Caco-2 (cell line): ENCODE data around the gene CSTPP1. TPM values are rescaled to one million over a fixed set of nuclear protein-coding genes. Genes with fewer than 3 reads are reported as not detected.
"Not testable (repeated sequence)": the region's sequence is repeated elsewhere in the genome, so short reads cannot be mapped to it uniquely, and the experiment has no call there.

ENCODE experiments used
- BruUV-seq: library from RNA; stranded (reverse); fragments of 400-500 nt; replicated peaks from 2 replicates; lab custom pipeline; 2021; lab: Mats Ljungman, UMichigan
- CTCF ChIA-PET: fragments of 300-600 bp; sonication (Branson Sonifier 250); formaldehyde crosslinking; loops from one replicate; lab custom pipeline; 2022; ENCODE audit warnings: antibody characterized with exemption; lab: Charles Lee
- POLR2A ChIA-PET: fragments of 300-600 bp; sonication (Branson Sonifier 250); formaldehyde crosslinking; loops from one replicate; lab custom pipeline; 2022; ENCODE audit warnings: antibody characterized with exemption; lab: Charles Lee
- DNase-seq, 2 experiments: peaks; one replicate each; pipeline versions ENCODE4 v3.0.0 to v3.0.0-alpha.2; 2020 to 2022
- H3K27me3 ChIP-seq: replicated peaks from 2 replicates; pipeline ENCODE4 v1.6.0; 2011; ENCODE audit warnings: low read length; ENCODE audit not compliant: control insufficient read depth, insufficient read depth
- H3K36me3 ChIP-seq: 2 replicates; pipeline ENCODE4 v1.5.1; 2011; ENCODE audit warnings: low read length; ENCODE audit not compliant: control insufficient read depth, insufficient read depth
- H3K4me1 ChIP-seq: fragments of 250-450 bp; sonication (Bioruptor Pico); 2 replicates; pipeline ENCODE4 v1.5.1; 2020; ENCODE audit warnings: mild to moderate bottlenecking
- H3K4me3 ChIP-seq: 2 replicates; pipeline ENCODE4 v1.5.1; 2011; ENCODE audit warnings: low read depth, mild to moderate bottlenecking, control low read depth, low read length
- H3K9me3 ChIP-seq: fragments of 250-450 bp; sonication (Bioruptor Pico); 2 replicates; pipeline ENCODE4 v1.5.1; 2020; ENCODE audit warnings: mild to moderate bottlenecking, moderate library complexity
- H3K27ac Mint-ChIP-seq: one replicate; pipeline ENCODE4 v1.8.0; 2022; ENCODE audit warnings: mixed read lengths; ENCODE audit not compliant: unreplicated experiment
- H3K27me3 Mint-ChIP-seq: one replicate; pipeline ENCODE4 v1.8.0; 2022; ENCODE audit warnings: mixed read lengths; ENCODE audit not compliant: insufficient read depth, unreplicated experiment
- H3K36me3 Mint-ChIP-seq: one replicate; pipeline ENCODE4 v1.8.0; 2022; ENCODE audit warnings: mild to moderate bottlenecking, mixed read lengths; ENCODE audit not compliant: insufficient read depth, unreplicated experiment
- H3K4me1 Mint-ChIP-seq: one replicate; pipeline ENCODE4 v1.8.0; 2022; ENCODE audit warnings: low read depth, mixed read lengths; ENCODE audit not compliant: unreplicated experiment
- H3K4me3 Mint-ChIP-seq: one replicate; pipeline ENCODE4 v1.8.0; 2022; ENCODE audit warnings: mild to moderate bottlenecking, moderate library complexity, mixed read lengths; ENCODE audit not compliant: unreplicated experiment
- H3K9me3 Mint-ChIP-seq: one replicate; pipeline ENCODE4 v1.8.0; 2022; ENCODE audit warnings: mixed read lengths; ENCODE audit not compliant: unreplicated experiment
- CTCF ChIP-seq, 2 experiments: fragments of 200-600 bp in 1 of 2; IDR thresholded peaks; 1 replicate in 1 of 2; 2 replicates in 1 of 2; pipeline versions ENCODE4 v1.5.1 to v1.8.0; 2011 to 2022; ENCODE audit warnings: antibody characterized with exemption in 1 of 2, control low read depth in 1 of 2, inconsistent platforms in 1 of 2, low read depth in 1 of 2, low read length in 1 of 2, mild to moderate bottlenecking in 1 of 2, moderate library complexity in 1 of 2; ENCODE audit not compliant: insufficient read depth in 1 of 2, severe bottlenecking in 1 of 2, unreplicated experiment in 1 of 2
- intact Hi-C: fragments of 100-400 bp; cut with micrococcal nuclease; formaldehyde crosslinking; loops from one replicate; pipeline ENCODE4 v1.10.0; 2022; ENCODE audit not compliant: unreplicated experiment
- total RNA-seq: library from RNA; stranded (reverse); gene quantifications from 2 replicates; pipeline ENCODE4 v1.2.3, GENCODE V29; 2022

CSTPP1 gene
- total RNA-seq, 1 experiment from 2014 or later = 22.9 TPM

DNA sequence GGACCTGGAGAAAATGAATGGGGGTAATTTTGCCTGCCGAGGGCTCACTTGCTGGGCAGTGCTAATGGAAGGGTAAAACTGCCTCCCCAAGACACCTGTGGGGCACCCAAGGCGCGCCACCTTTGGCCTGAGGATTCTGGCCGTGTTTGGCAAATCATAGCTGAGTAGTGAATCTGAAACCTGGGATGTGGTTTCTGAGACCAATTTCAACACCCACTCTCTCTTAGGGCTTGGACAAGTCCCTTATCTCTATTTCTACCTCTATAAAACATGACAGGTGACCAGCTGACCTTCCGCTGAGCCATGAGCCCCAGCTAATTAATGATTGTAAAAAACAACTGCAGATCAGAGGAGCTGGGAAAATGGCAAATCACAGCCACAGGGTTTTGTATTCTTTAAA, 251.2 kb downstream of the CSTPP1 start:
- ChIA-PET CTCF (interaction anchor here (0.6 to 4.5 kb wide), 10 partner anchors 9 to 185 kb away, joined by 3 to 31 read pairs (median 6); partner anchors contain the start of genes ACP2, DDB2 and NR1H3), POLR2A (interaction anchor here (0.6 to 2.4 kb wide), 10 partner anchors 17 to 528 kb away, joined by 3 to 52 read pairs (median 4); partner anchors contain the start of genes ACP2, AGBL2, DDB2 and NR1H3)
- H3K4me3 Mint-ChIP-seq = peak overlapping the region; percentile 92
- H3K9me3 Mint-ChIP-seq = no peaks in the 10 kb centered on the region
- H3K36me3 ChIP-seq = no peaks in the 10 kb centered on the region; the same call in none of the 2 replicates
- peak overlapping the region; percentile 74 for H3K4me3 ChIP-seq
- peak; percentile 52 to 58 for DNase-seq
- no peaks in the 10 kb centered on the region for H3K27me3 ChIP-seq
- H3K4me1 ChIP-seq = peaks cover 50% of the 10 kb centered on the region
- no peaks in the 10 kb centered on the region for H3K9me3 ChIP-seq
- intact Hi-C loops = loop anchor here (1.0 kb wide), 1 partner anchor 70 kb away; the partner anchor contains the start of gene NR1H3
- no peaks in the 10 kb centered on the region for H3K27me3 Mint-ChIP-seq
- H3K27ac Mint-ChIP-seq = peak overlapping the region; percentile 91
- no peak for TF ChIP-seq CTCF (IDR thresholded peaks at IDR 0.05; ENCODE audit: insufficient read depth in 1 of 2, low read depth in 1 of 2, low read length in 1 of 2, severe bottlenecking in 1 of 2, unreplicated experiment in 1 of 2)
- no TSS peak for BruUV-seq
- peaks cover 22% of the 10 kb centered on the region for H3K4me1 Mint-ChIP-seq
- peaks cover 21% of the 10 kb centered on the region for H3K36me3 Mint-ChIP-seq

DNA sequence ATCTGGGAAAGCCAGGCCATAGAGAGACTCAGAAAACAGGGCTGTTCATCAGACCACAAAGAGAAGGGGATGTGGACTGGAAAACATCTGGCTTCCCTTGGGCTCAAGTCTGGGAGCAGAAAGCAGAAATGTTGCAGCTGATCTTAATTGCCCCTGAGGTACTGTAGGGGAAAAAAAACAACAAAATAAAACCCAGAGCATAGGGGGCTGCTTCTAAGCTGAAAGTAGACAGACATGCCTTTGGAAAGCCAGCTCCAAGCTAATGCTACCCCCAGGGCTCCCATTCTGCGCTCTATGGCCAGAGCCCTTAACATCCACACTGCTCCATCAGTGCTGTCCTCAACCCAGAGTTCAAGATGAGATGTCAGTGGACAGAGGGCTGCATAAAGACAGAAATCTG, 251.7 kb downstream of the CSTPP1 start:
- Histone ChIP-seq H3K27me3 (no peaks in the 10 kb centered on the region), H3K9me3 (no peaks in the 10 kb centered on the region), H3K36me3 (no peaks in the 10 kb centered on the region; the same call in none of the 2 replicates), H3K4me1 (peaks cover 55% of the 10 kb centered on the region), H3K4me3 (peak overlapping the region; percentile 5)
- intact Hi-C loops = no loop called here
- ChIA-PET POLR2A (interaction anchor here (0.6 to 2.4 kb wide), 9 partner anchors 16 to 82 kb away, joined by 3 to 52 read pairs (median 5); partner anchors contain the start of genes ACP2, DDB2 and NR1H3), CTCF (interaction anchor here (1.0 to 4.5 kb wide), 7 partner anchors 10 to 71 kb away, joined by 3 to 31 read pairs (median 9); partner anchors contain the start of genes ACP2, DDB2 and NR1H3)
- H3K9me3 Mint-ChIP-seq = no peaks in the 10 kb centered on the region
- peak overlapping the region; percentile 92 for H3K4me3 Mint-ChIP-seq
- TF ChIP-seq CTCF (IDR thresholded peaks at IDR 0.05; ENCODE audit: insufficient read depth in 1 of 2, low read depth in 1 of 2, low read length in 1 of 2, severe bottlenecking in 1 of 2, unreplicated experiment in 1 of 2) = no peak
- H3K36me3 Mint-ChIP-seq = peaks cover 23% of the 10 kb centered on the region
- H3K27ac Mint-ChIP-seq = peak overlapping the region; percentile 91
- DNase-seq = no peak
- H3K27me3 Mint-ChIP-seq = no peaks in the 10 kb centered on the region
- peaks cover 25% of the 10 kb centered on the region for H3K4me1 Mint-ChIP-seq
- no TSS peak for BruUV-seq

GRCh38 chr11:47189100-47189834, 252.7 kb downstream of the CSTPP1 start:
- H3K9me3 Mint-ChIP-seq = no peaks in the 10 kb centered on the region
- intact Hi-C loops = loop anchor here (1.0 kb wide), 2 partner anchors 25 to 80 kb away; partner anchors contain the start of gene DDB2
- BruUV-seq = no TSS peak
- DNase-seq = peak; percentile 89 to 94
- H3K27ac Mint-ChIP-seq = peak overlapping the region; percentile 91
- ChIA-PET POLR2A (interaction anchor here (1.3 to 1.7 kb wide), 2 partner anchors 25 to 59 kb away, joined by 7 to 28 read pairs; partner anchors contain the start of genes ACP2 and DDB2), CTCF (interaction anchor here (0.9 to 1.3 kb wide), 6 partner anchors 10 to 166 kb away, joined by 3 to 8 read pairs (median 6); partner anchors contain the start of genes ACP2, DDB2 and NR1H3)
- peaks cover 31% of the 10 kb centered on the region for H3K36me3 Mint-ChIP-seq
- Histone ChIP-seq H3K4me3 (no peak overlapping the region), H3K4me1 (peaks cover 64% of the 10 kb centered on the region), H3K36me3 (no peaks in the 10 kb centered on the region), H3K27me3 (no peaks in the 10 kb centered on the region), H3K9me3 (no peaks in the 10 kb centered on the region)
- TF ChIP-seq CTCF (IDR thresholded peaks at IDR 0.05; ENCODE audit: insufficient read depth in 1 of 2, low read depth in 1 of 2, low read length in 1 of 2, severe bottlenecking in 1 of 2, unreplicated experiment in 1 of 2) = no peak
- H3K27me3 Mint-ChIP-seq = no peaks in the 10 kb centered on the region
- H3K4me3 Mint-ChIP-seq = peak overlapping the region; percentile 61
- H3K4me1 Mint-ChIP-seq = peaks cover 29% of the 10 kb centered on the region

GRCh38 chr11:47191137-47191536, 254.6 kb downstream of the CSTPP1 start:
- peaks cover 70% of the 10 kb centered on the region for H3K4me1 ChIP-seq
- H3K4me3 ChIP-seq, H3K9me3 ChIP-seq, H3K9me3 Mint-ChIP-seq, H3K36me3 ChIP-seq, H3K27me3 ChIP-seq, BruUV-seq, POLR2A ChIA-PET, intact Hi-C loops, H3K27me3 Mint-ChIP-seq, DNase-seq, CTCF ChIA-PET: not testable (repeated sequence)
- Mint-ChIP-seq H3K27ac (peak overlapping the region; percentile 67), H3K36me3 (peaks cover 31% of the 10 kb centered on the region), H3K4me3 (peak overlapping the region; percentile 42), H3K4me1 (peaks cover 34% of the 10 kb centered on the region)
